ENCODE measurements around the gene FIGN. TPM values are rescaled to one million over a fixed set of nuclear protein-coding genes. Genes with fewer than 3 reads are reported as not detected.

Gene FIGN
- total RNA-seq, 1 experiment from 2014 or later, result not detected

DNA sequence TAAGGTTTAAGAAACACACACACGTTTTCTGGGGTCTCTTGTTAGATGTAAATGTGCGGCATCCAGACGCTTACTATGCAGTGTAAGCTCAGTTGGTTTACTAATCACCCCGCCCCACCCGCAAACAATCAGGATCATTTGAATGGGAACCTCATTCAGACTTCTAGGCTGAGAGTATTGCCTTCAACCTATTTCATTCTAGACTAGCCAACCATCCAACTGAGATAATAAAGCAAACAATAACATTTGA, 1.3 kb upstream of the FIGN start:
- no peak for DNase-seq
- H3K4me1 Mint-ChIP-seq (ENCODE audit: low read depth, unreplicated experiment), result no peaks in the 10 kb centered on the region
- ChIA-PET POLR2A (no interaction called here), CTCF (no interaction called here)
- no peaks in the 10 kb centered on the region for H3K9me3 ChIP-seq
- intact Hi-C loops (cut with micrococcal nuclease; ENCODE audit: unreplicated experiment), result no loop called here
- peaks cover 6% of the 10 kb centered on the region for H3K36me3 Mint-ChIP-seq (ENCODE audit: insufficient read depth, unreplicated experiment)
- H3K4me3 ChIP-seq (ENCODE audit: low read depth, low read length), result no peak overlapping the region
- H3K27me3 ChIP-seq (replicated peaks; ENCODE audit: control insufficient read depth, insufficient read depth, low read length), result no peaks in the 10 kb centered on the region
- no TSS peak for BruUV-seq (replicated peaks)
- no peak overlapping the region for H3K4me3 Mint-ChIP-seq (ENCODE audit: unreplicated experiment)
- no peaks in the 10 kb centered on the region for H3K4me1 ChIP-seq
- TF ChIP-seq, protein P1, sequence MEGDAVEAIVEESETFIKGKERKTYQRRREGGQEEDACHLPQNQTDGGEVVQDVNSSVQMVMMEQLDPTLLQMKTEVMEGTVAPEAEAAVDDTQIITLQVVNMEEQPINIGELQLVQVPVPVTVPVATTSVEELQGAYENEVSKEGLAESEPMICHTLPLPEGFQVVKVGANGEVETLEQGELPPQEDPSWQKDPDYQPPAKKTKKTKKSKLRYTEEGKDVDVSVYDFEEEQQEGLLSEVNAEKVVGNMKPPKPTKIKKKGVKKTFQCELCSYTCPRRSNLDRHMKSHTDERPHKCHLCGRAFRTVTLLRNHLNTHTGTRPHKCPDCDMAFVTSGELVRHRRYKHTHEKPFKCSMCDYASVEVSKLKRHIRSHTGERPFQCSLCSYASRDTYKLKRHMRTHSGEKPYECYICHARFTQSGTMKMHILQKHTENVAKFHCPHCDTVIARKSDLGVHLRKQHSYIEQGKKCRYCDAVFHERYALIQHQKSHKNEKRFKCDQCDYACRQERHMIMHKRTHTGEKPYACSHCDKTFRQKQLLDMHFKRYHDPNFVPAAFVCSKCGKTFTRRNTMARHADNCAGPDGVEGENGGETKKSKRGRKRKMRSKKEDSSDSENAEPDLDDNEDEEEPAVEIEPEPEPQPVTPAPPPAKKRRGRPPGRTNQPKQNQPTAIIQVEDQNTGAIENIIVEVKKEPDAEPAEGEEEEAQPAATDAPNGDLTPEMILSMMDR (IDR thresholded peaks at IDR 0.05; ENCODE audit: insufficient read depth in 1 of 2, low read depth in 1 of 2, low read length in 1 of 2, severe bottlenecking in 1 of 2, unreplicated experiment in 1 of 2), result no peak
- H3K36me3 ChIP-seq (ENCODE audit: control insufficient read depth, insufficient read depth, low read length), result no peaks in the 10 kb centered on the region
- H3K27ac Mint-ChIP-seq (ENCODE audit: unreplicated experiment), result no peak overlapping the region
- peaks cover 11% of the 10 kb centered on the region for H3K9me3 Mint-ChIP-seq (ENCODE audit: unreplicated experiment)
- no peaks in the 10 kb centered on the region for H3K27me3 Mint-ChIP-seq (ENCODE audit: insufficient read depth, unreplicated experiment)

DNA sequence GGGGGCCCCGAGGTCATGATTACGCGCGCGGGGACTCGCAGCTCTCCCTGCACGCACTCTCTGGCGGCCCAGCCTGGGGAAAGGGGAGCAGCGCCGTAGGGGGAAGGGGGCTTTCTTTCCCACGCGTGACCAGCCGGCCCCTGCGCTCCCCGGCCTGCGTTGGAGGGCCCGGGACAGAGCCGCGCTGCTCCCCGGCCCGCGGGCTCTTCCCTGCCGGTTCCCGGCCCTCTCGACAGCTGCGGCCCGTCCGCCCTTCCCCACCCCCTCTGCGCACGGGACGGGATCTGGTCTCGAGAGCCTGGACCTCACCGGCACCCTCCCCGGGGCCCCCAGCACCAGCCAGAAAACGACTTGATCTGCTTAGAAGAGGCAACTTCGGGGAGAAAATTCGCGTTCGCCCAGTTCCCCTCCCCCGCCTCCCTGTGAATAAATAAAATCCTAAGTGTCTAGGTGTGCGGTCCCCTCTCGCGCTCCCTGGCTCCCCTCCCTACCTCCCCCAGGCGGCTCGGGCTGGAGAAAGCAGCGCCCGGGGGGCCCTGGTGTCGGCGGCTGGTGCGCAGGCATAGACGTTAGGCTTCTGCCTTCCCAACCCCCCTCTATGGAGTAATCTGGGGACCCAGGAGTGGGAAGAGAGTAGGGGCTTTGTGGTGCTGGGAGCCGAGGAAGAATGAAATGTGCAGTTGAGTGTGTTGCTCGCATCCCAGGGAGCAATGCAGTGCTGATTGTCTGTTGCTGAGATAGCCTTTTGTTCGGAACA, 803 bp upstream of the FIGN start:
- peaks cover 6% of the 10 kb centered on the region for H3K36me3 Mint-ChIP-seq (ENCODE audit: insufficient read depth, unreplicated experiment)
- no peak overlapping the region for H3K27ac Mint-ChIP-seq (ENCODE audit: unreplicated experiment)
- no peaks in the 10 kb centered on the region for H3K27me3 ChIP-seq (replicated peaks; ENCODE audit: control insufficient read depth, insufficient read depth, low read length)
- H3K9me3 Mint-ChIP-seq (ENCODE audit: unreplicated experiment), result peaks cover 11% of the 10 kb centered on the region
- no peak overlapping the region for H3K4me3 ChIP-seq (ENCODE audit: low read depth, low read length)
- BruUV-seq (replicated peaks), result no TSS peak
- H3K4me1 Mint-ChIP-seq (ENCODE audit: low read depth, unreplicated experiment), result no peaks in the 10 kb centered on the region
- no peaks in the 10 kb centered on the region for H3K9me3 ChIP-seq
- intact Hi-C loops (cut with micrococcal nuclease; ENCODE audit: unreplicated experiment), result no loop called here
- H3K36me3 ChIP-seq (ENCODE audit: control insufficient read depth, insufficient read depth, low read length), result no peaks in the 10 kb centered on the region
- H3K27me3 Mint-ChIP-seq (ENCODE audit: insufficient read depth, unreplicated experiment), result no peaks in the 10 kb centered on the region
- no peak overlapping the region for H3K4me3 Mint-ChIP-seq (ENCODE audit: unreplicated experiment)
- CTCF ChIA-PET, result no interaction called here
- DNase-seq, result no peak
- H3K4me1 ChIP-seq, result no peaks in the 10 kb centered on the region
- POLR2A ChIA-PET, result no interaction called here
- TF ChIP-seq, protein P1 (IDR thresholded peaks at IDR 0.05; ENCODE audit: insufficient read depth in 1 of 2, low read depth in 1 of 2, low read length in 1 of 2, severe bottlenecking in 1 of 2, unreplicated experiment in 1 of 2), result no peak

DNA sequence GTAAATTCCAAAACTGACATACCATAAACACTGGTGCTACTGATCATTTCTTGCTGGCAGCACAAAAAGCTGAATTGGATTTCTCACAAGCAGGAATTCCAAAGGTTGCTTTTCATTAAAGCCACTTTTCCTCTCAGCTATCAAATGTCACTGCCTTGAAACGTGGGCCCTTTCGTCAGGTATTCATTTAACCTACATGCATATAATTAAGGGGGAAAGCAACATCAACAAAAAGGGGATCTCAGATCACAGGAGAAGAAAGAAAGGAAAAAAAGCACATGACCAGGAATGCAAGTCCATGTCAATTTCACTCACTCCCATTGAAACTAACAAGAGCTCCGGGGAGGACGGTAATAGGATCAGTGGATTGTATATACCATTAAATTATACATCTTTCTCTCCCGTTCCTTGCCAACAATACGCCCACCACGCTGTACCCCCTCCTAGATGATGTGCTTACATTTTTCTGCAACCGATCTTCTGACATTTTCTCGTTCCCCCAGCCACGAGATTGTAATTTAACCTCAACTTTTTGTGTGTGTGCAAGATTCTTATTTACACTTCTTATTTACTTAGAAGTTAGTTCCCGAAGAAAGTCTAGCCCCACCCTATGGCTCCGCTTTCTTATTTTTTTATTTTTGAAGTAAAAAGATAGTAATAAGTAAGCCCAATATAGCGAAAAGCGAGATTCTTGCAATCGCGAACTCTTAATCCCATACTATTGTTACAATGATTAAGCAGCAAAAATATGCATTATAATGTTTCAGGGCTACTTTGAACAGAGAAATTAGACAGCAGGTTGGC, 725 bp downstream of the FIGN start:
- TF ChIP-seq, protein P1 (IDR thresholded peaks at IDR 0.05; ENCODE audit: insufficient read depth in 1 of 2, low read depth in 1 of 2, low read length in 1 of 2, severe bottlenecking in 1 of 2, unreplicated experiment in 1 of 2), result no peak
- no peak for DNase-seq
- no peaks in the 10 kb centered on the region for H3K36me3 ChIP-seq (ENCODE audit: control insufficient read depth, insufficient read depth, low read length)
- H3K4me1 ChIP-seq, result no peaks in the 10 kb centered on the region
- Mint-ChIP-seq H3K9me3 (ENCODE audit: unreplicated experiment) (peaks cover 11% of the 10 kb centered on the region), H3K27ac (ENCODE audit: unreplicated experiment) (no peak overlapping the region), H3K27me3 (ENCODE audit: insufficient read depth, unreplicated experiment) (no peaks in the 10 kb centered on the region), H3K4me1 (ENCODE audit: low read depth, unreplicated experiment) (no peaks in the 10 kb centered on the region), H3K4me3 (ENCODE audit: unreplicated experiment) (no peak overlapping the region), H3K36me3 (ENCODE audit: insufficient read depth, unreplicated experiment) (peaks cover 6% of the 10 kb centered on the region)
- ChIA-PET CTCF (no interaction called here), POLR2A (no interaction called here)
- no peaks in the 10 kb centered on the region for H3K27me3 ChIP-seq (replicated peaks; ENCODE audit: control insufficient read depth, insufficient read depth, low read length)
- no TSS peak for BruUV-seq (replicated peaks)
- intact Hi-C loops (cut with micrococcal nuclease; ENCODE audit: unreplicated experiment), result no loop called here
- H3K9me3 ChIP-seq, result no peaks in the 10 kb centered on the region
- no peak overlapping the region for H3K4me3 ChIP-seq (ENCODE audit: low read depth, low read length)
